HG03045 (cell line): ENCODE data around the gene ARID1B.

ENCODE experiments used
- ATAC-seq: cut with Tn5 transposase; IDR thresholded peaks from one replicate; pipeline ENCODE4 v1.9.1; 2021; ENCODE audit warnings: mild to moderate bottlenecking, moderate library complexity; ENCODE audit not compliant: unreplicated experiment

The ARID1B gene

GRCh38 chr6:157251586-157252247, 474.5 kb downstream of the ARID1B start:
- no peak for ATAC-seq

- no peak for ATAC-seq
These were observed 475.8 kb downstream of the ARID1B start for GRCh38 chr6:157253017-157253416.

- ATAC-seq, result no peak
These were observed 476.5 kb downstream of the ARID1B start for GRCh38 chr6:157253699-157254098.

GRCh38 chr6:157254538-157254937, 477.4 kb downstream of the ARID1B start:
- ATAC-seq, result no peak

- ATAC-seq, result no peak
These were observed 477.9 kb downstream of the ARID1B start for GRCh38 chr6:157255079-157255478.

GRCh38 chr6:157258878-157259277, 481.7 kb downstream of the ARID1B start:
- ATAC-seq, result no peak

- no peak for ATAC-seq
These were observed 482.3 kb downstream of the ARID1B start for GRCh38 chr6:157259443-157259842.
